ENCODE measurements around the gene ATP8A2. TPM values are rescaled to one million over a fixed set of nuclear protein-coding genes. Genes with fewer than 3 reads are reported as not detected.

Gene ATP8A2
- total and polyA plus RNA-seq, 10 of the 15 experiments (the other 5 are each of a cell fraction or from before 2014, with no cell fraction given): 0.01 to 0.04 (median 0.04) TPM; not detected in 7

DNA sequence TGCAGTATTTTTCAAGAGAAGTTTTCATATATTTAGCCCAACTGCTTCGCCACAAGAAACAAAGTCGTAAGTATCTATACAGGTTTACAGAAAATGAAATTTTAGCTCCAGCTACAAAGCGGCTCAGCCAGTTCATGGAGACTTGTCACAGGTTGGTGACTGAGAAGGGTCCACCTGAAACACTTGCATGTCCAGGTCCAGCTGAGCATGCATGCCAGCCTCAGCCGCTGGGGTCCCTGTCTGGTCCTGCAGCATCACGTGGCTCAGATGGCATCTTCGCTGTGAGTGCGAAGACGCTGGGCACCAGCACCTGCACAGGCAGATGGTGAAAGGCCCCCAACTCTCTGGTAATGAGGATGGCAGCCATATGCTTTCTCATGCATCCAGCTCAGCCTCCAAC, 616.2 kb downstream of the ATP8A2 start (continued):
- TF ChIP-seq, protein P1, sequence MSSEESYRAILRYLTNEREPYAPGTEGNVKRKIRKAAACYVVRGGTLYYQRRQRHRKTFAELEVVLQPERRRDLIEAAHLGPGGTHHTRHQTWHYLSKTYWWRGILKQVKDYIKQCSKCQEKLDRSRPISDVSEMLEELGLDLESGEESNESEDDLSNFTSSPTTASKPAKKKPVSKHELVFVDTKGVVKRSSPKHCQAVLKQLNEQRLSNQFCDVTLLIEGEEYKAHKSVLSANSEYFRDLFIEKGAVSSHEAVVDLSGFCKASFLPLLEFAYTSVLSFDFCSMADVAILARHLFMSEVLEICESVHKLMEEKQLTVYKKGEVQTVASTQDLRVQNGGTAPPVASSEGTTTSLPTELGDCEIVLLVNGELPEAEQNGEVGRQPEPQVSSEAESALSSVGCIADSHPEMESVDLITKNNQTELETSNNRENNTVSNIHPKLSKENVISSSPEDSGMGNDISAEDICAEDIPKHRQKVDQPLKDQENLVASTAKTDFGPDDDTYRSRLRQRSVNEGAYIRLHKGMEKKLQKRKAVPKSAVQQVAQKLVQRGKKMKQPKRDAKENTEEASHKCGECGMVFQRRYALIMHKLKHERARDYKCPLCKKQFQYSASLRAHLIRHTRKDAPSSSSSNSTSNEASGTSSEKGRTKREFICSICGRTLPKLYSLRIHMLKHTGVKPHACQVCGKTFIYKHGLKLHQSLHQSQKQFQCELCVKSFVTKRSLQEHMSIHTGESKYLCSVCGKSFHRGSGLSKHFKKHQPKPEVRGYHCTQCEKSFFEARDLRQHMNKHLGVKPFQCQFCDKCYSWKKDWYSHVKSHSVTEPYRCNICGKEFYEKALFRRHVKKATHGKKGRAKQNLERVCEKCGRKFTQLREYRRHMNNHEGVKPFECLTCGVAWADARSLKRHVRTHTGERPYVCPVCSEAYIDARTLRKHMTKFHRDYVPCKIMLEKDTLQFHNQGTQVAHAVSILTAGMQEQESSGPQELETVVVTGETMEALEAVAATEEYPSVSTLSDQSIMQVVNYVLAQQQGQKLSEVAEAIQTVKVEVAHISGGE (CRISPR knock-in tag; IDR thresholded peaks at IDR 0.05): no peak
- TF ChIP-seq BRCA1 (IDR thresholded peaks at IDR 0.05; ENCODE audit: low read depth, low read length): no peak

- DNase-seq (ENCODE audit: low read depth, low spot score): no peak
- ChIA-PET POLR2A (no interaction called here), SMC1A (ENCODE audit: uncharacterized antibody, unreplicated experiment) (no interaction called here), RAD21 (ENCODE audit: unreplicated experiment) (no interaction called here), CTCF (no interaction called here)
- intact Hi-C loops (cut with micrococcal nuclease; ENCODE audit: unreplicated experiment) (no loop called here), in situ Hi-C loops (cut with MboI) (no loop called here)
- H4K20me1 ChIP-seq (ENCODE audit: control insufficient read depth, insufficient read depth): no peaks in the 10 kb centered on the region
- FAIRE-seq: no peak
- no peak overlapping the region for H3K27ac ChIP-seq (ENCODE audit: control insufficient read depth, insufficient read depth)
- ATAC-seq: no peak
- no peak overlapping the region for H2AFZ ChIP-seq (ENCODE audit: control insufficient read depth, low read depth, low read length)
- H3K9me3 ChIP-seq (replicated peaks; ENCODE audit: control insufficient read depth, insufficient read depth, low read length): no peaks in the 10 kb centered on the region
- no peaks in the 10 kb centered on the region for H3K27me3 ChIP-seq (replicated peaks in 1 of 2; ENCODE audit: control insufficient read depth in 2 of 2, insufficient read depth in 2 of 2, low read length in 1 of 2)
- no TSS peak for BruUV-seq (replicated peaks)
- H3K4me2 ChIP-seq (ENCODE audit: control insufficient read depth, insufficient read depth): no peak overlapping the region
- 16% methylated on average over 3 of the region's 3 CpGs for WGBS (ENCODE audit: insufficient coverage, insufficient replicate concordance, low lambda C conversion rate, missing lambda C conversion rate)
- no peak for TF ChIP-seq NFYB (IDR thresholded peaks at IDR 0.05; ENCODE audit: insufficient read depth, low read depth, low read length)
- H3K79me2 ChIP-seq (ENCODE audit: control insufficient read depth, insufficient read depth, low read length): no peaks in the 10 kb centered on the region
- no peak overlapping the region for H3K4me3 ChIP-seq
- no peaks in the 10 kb centered on the region for H3K36me3 ChIP-seq (ENCODE audit: control insufficient read depth in 2 of 2, insufficient read depth in 2 of 2, low read length in 1 of 2)
- H3K9ac ChIP-seq (ENCODE audit: control insufficient read depth, insufficient read depth, low read length): no peak overlapping the region
- H3K4me1 ChIP-seq (ENCODE audit: control insufficient read depth, insufficient read depth, low read length): no peaks in the 10 kb centered on the region
These were observed 616.9 kb downstream of the ATP8A2 start for GRCh38 chr13:25988661-25989060.

All from GM12878 (cell line).